Dedifferentiated amniotic fluid mesenchymal stem cell (primary cell): ENCODE data around the gene IVL.

Experiments used
- DNase-seq: peaks from one replicate; pipeline ENCODE4 v3.0.0-alpha.2; 2016; ENCODE audit errors: extremely low spot score

IVL gene, protein sequence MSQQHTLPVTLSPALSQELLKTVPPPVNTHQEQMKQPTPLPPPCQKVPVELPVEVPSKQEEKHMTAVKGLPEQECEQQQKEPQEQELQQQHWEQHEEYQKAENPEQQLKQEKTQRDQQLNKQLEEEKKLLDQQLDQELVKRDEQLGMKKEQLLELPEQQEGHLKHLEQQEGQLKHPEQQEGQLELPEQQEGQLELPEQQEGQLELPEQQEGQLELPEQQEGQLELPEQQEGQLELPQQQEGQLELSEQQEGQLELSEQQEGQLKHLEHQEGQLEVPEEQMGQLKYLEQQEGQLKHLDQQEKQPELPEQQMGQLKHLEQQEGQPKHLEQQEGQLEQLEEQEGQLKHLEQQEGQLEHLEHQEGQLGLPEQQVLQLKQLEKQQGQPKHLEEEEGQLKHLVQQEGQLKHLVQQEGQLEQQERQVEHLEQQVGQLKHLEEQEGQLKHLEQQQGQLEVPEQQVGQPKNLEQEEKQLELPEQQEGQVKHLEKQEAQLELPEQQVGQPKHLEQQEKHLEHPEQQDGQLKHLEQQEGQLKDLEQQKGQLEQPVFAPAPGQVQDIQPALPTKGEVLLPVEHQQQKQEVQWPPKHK

DNA sequence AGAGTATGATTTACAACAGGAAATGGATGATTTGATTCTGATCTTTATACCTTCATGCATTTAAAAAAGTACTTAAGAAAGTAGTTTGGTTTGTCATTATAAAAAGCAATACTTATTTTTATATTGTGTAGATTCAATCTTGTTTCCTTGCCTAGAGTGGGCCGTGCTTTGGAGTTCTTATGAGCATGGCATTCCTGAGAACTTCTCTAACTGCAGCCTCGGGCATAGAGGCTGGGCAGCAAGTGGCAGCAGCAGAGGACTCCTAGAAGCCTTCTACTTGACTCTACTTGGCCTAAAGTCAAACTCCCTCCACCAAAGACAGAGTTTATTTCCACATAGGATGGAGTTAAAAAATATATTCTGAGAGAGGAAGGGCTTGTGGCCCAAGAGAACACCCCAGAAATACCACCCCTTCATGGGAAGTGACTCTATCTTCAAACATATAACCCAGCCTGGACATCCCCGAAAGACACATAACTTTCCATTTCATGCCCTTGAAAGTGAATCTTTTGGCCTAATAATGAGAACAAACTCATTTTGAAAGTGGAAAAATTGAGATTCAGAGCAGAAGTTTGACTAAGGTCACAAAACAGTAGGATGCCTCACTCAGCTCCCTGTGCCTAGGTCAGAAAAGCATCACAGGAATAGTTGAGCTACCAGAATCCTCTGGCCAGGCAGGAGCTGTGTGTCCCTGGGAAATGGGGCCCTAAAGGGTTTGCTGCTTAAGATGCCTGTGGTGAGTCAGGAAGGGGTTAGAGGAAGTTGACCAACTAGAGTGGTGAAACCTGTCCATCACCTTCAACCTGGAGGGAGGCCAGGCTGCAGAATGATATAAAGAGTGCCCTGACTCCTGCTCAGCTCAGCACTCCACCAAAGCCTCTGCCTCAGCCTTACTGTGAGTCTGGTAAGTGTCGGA, at the start of gene IVL:
Gene IVL, plus strand, starts transcription at position 861 of the 916 bp plus-strand sequence. CDS start 1,252 bp downstream, outside the sequence.
- no peak for DNase-seq

DNA sequence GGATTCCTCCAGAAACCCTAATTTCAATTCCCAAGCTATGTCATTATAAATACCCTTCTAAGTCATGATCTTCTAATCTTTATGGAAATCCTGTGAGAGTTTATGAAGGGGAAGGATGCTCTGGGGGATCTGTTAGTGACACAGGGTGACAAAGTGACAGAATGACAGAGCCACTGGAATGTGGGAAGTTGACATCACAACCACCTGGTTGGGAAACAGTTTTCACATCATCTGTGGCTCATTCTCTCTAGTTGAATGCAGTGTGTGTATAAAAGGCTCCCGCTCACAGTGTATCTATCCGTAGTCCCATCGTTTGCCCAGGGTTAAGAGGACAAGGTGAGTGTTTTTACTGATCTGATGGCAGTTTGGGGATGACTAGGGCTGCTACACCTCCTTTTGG, 48.6 kb upstream of the IVL start, which contains the start of gene LCE7A:
Gene LCE7A, plus strand, starts transcription at position 301 of the 400 bp plus-strand sequence. CDS start 702 bp downstream, outside the sequence.
- DNase-seq = no peak

DNA sequence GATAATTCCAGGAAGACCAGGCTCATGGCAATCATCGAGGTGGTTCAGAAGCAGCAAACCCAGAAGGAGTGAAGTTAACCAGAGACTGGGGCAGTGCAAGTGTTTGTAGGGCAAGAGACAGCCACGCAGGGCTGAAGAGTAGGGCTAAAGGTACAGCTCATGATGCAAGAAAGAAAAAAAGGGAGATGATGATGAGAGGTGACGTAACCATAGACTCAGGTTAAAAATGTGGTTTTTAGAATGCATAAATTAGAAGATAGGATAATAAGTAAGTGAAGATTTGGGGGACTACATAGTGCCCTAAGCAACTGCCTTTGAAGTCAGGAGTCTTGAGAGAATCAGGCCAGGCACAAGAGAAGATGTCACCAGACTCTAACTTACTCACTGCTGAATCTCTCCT, 48.2 kb upstream of the IVL start:
- DNase-seq = no peak

DNA sequence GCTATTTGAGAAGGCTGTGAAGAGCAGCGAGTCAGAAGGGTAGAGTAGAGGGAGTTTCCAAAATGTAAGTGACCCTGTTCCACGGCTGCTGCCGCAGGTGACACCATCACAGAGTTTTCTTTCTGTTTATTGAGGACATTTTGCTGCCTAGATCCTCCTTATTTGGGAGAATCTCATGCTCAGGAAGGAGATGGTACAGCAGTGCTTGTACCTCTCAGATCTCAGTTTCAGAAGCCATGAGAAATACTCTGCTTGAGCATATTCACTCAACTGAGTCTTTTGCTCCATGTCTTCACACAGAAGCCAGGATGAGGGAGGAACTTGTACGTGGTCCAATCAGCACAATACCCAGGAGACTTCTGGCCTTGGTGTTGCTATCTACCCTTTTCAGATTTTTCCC, 47.0 kb upstream of the IVL start:
- DNase-seq = no peak

GRCh38 chr1:152864443-152864842, 43.9 kb upstream of the IVL start:
- DNase-seq = no peak

DNA sequence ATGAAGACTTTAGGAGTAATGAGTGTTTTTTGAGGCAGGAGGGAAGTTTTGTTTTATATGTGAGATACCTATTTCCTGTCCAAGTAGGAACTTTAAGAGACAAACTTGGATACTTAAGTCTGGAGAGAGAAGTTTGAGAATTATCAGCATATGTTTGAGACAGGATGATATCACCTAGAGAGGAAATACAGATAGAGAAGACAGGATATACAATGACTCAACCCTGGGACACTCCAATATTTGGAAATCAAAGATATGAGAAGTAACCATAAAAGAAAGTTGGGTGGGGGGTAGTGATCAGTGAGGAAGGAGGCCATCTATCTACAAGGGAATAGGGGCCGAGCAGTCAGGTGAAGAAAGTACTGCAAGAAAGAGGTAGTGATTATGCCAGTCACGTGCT, 42.0 kb upstream of the IVL start:
- DNase-seq = no peak

DNA sequence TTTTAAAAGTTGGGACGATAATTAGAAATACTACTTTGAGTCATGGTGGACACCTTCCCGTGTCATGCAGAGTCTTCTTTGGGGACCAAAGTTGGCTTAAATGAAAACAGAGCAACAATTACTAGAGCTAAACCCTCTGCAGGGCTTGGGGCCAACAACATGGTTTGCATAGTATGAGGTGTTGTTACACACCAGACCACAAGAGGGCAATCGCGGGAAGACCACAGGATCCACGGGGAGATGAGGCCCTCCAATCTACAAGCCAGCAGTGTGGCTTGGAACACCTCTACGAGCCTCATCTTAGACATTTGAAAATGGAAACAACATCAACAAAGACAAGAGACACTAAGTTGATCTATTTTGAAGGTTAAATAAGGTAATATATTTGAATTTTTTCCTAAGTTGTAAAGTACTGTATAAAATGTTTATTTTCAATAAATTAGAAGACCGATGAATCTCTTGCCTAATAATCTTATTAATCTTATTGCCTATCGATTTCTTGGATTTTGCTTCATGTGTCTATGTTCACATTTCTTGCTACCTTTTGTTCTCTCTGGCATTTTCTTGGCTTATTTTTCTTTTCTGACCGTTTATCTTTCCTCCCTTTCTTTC, 38.4 kb upstream of the IVL start:
- DNase-seq = peak; percentile 36

GRCh38 chr1:152870831-152871730, 37.3 kb upstream of the IVL start:
- DNase-seq = no peak

GRCh38 chr1:152871731-152872126, 36.6 kb upstream of the IVL start:
- no peak for DNase-seq

GRCh38 chr1:152873495-152873894, 34.9 kb upstream of the IVL start:
- DNase-seq = no peak

DNA sequence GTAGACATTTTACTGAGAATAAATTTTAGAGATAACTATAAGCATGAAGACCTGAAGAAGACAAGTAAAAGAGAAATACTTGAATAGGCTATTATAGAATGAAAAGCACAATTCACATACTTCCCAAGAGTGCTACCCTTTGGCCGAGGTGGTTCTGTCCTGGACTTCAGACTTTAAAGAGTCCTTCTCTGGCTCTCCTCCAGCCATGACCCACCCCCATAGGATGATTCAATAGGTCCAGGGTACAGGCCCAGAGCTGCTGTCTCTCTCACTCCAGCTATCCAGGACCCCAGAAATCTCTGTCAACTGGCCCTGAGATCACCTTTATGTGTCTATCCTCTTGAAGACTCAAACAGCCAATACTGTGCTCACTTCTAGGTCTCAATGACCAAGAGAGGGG, 31.5 kb upstream of the IVL start:
- no peak for DNase-seq

- no peak for DNase-seq
Measured at GRCh38 chr1:152878042-152878441, 30.3 kb upstream of the IVL start, which contains the start of gene SMCP. Gene SMCP (plus strand): TSS chr1:152878322. CDS start chr1:152884423, 6,101 bp downstream.

DNA sequence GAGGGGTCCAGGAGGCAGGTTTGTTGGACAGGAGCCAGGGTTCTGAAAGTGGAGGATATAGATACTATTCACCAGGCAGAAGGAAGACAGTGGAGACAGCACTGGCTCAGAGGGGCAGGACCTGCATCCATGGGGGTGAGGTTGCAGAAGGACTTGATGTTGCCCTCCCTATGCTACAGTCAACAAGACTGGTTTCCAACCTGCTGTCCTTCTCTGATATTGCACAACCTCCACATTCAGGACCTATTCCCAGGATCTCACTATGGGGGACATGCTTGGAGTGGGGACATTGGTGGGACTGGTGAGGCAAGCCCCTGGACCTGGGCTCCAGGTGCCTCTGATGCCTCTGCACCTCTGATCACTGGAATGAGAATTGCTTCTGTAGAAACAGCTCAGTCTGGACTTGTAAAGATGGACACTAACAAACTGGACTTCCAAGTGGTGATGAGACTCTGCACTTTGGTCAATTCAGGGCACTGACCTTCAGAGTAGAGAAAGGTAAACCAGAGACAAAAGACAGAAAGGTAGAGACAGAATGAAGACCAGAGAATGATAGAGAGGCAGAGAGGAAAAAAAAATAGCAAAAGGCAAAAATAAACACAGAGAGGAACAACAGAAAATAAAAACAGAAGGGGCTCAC, 28.7 kb upstream of the IVL start:
- no peak for DNase-seq

- no peak for DNase-seq
Measured at GRCh38 chr1:152880316-152880715, 28.0 kb upstream of the IVL start.

- DNase-seq = no peak
Measured at GRCh38 chr1:152880907-152881306, 27.4 kb upstream of the IVL start.

DNA sequence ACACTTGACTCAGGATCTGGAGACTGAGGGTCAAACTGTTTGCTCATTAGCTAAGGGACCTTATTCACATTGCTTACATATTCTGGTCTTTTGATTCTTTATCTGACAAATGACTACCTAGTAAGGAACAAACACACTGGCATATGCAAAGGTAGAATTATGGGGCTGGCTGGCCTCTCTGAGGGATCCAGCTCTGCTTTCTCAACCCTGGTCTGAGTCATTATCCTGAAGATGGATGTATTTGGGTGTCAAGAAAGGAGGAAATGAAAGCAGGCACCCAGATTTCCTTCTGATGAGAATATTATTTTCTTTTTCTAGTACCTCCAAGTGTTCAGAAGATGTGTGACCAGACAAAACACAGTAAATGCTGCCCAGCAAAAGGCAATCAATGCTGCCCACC, 24.3 kb upstream of the IVL start:
- DNase-seq = no peak

DNA sequence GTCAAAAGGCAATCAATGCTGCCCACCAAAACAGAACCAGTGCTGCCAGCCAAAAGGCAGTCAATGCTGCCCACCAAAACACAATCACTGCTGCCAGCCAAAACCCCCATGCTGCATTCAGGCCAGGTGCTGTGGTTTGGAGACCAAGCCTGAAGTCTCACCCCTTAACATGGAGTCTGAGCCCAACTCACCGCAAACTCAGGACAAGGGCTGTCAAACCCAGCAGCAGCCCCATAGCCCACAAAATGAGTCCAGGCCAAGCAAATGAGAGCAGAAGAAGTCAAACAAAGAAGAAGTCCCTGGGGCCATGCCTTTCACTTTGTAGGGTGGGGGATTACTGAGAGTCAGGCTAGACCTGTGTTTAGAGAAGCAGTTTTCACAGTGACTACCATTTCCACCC, 23.8 kb upstream of the IVL start:
- no peak for DNase-seq

DNA sequence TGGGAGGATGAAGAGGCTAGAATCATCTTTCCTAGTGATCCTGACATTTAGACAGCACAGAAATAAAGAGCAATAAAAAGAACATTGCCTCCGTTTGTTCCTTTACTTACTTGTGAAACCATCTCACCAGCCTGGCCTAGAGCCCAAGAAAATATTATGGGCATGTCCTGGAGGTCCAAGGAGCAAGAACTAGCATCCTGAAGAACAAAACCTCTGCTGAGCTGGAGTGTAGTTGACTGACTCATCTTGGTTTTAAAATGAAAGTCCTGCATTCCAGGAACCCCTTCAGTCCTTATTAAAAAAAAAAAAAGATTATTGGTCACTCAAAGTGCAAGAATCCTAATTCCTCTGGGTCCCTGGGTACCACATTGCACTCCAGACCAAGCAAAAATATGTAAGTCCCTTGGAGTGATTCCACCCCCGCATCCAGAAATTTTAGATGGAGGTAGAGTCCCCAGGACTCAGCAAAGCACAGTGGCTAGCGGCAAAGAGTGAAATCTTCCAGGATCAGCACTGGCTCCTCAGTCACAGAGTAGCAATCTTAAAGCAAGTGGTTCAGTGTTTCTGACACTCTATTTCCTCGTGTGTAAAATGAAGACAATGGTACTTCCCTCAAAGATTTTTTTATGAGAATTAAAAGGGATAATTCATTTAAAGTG, 23.3 kb upstream of the IVL start:
- no peak for DNase-seq

GRCh38 chr1:152886085-152886484, 22.3 kb upstream of the IVL start:
- DNase-seq = no peak
